Tibial artery (tissue), 4 donors: ENCODE results near the gene HES4.

Experiments
- DNase-seq, 2 donors: peaks; one replicate each; pipeline ENCODE4 v3.0.0-alpha.2; 2019
- H3K27ac ChIP-seq, 2 donors: fragments of 200-600 bp; sonication (generic) in 1 of 2; 1 replicate in 1 of 2; 2 replicates in 1 of 2; pipeline ENCODE4 v1.5.1; 2018 to 2019; ENCODE audit warnings: mild to moderate bottlenecking in 1 of 2
- H3K27me3 ChIP-seq, 2 donors: fragments of 200-600 bp; sonication (generic) in 1 of 2; one replicate each; pipeline versions ENCODE4 v1.5.1 to v1.6.0; 2016 to 2019
- H3K36me3 ChIP-seq, 3 donors: fragments of 200-600 bp; sonication (generic) in 2 of 3; one replicate each; pipeline ENCODE4 v1.5.1; 2016 to 2019; ENCODE audit warnings: mild to moderate bottlenecking in 2 of 3
- H3K4me1 ChIP-seq, 4 donors: fragments of 200-600 bp; sonication (generic) in 2 of 4; 1 replicate in 3 of 4; 2 replicates in 1 of 4; pipeline ENCODE4 v1.5.1; 2016 to 2019
- H3K4me3 ChIP-seq, 2 donors: fragments of 200-600 bp; sonication (generic) in 1 of 2; 1 replicate in 1 of 2; 2 replicates in 1 of 2; pipeline ENCODE4 v1.5.1; 2018 to 2019; ENCODE audit warnings: mild to moderate bottlenecking in 2 of 2
- H3K9me3 ChIP-seq, 3 donors: fragments of 200-600 bp; sonication (generic) in 1 of 3; one replicate each; pipeline ENCODE4 v1.5.1; 2016 to 2019
- CTCF ChIP-seq, 2 experiments: fragments of 200-600 bp in 1 of 2; fragments of 450-650 bp in 1 of 2; IDR thresholded peaks; one replicate each; pipeline ENCODE4 v1.5.1; 2017 to 2019; ENCODE audit warnings: antibody characterized with exemption in 2 of 2, mild to moderate bottlenecking in 1 of 2, moderate library complexity in 1 of 2
- intact Hi-C: fragments of 100-400 bp; cut with DNase I; formaldehyde crosslinking; loops from one replicate; pipeline ENCODE4 v1.15.0; 2023; ENCODE audit warnings: low total_unique reads

HES4 gene

GRCh38 chr1:1046243-1046642, 46.3 kb upstream of the HES4 start:
- peaks cover 0 to under 1% (median 0%) of the 10 kb centered on the region in 4 donors for H3K4me1 ChIP-seq
- no peaks in the 10 kb centered on the region for H3K27me3 ChIP-seq
- no peak for TF ChIP-seq CTCF (IDR thresholded peaks at IDR 0.05)
- peaks cover 0 to 80% (median 30%) of the 10 kb centered on the region in 3 donors for H3K36me3 ChIP-seq
- intact Hi-C loops = no loop called here
- DNase-seq = no peak
- no peaks in the 10 kb centered on the region for H3K9me3 ChIP-seq
- no peak overlapping the region for H3K4me3 ChIP-seq
- no peak overlapping the region for H3K27ac ChIP-seq

GRCh38 chr1:1045129-1045528, 45.2 kb upstream of the HES4 start:
- Histone ChIP-seq H3K27ac (no peak overlapping the region), H3K36me3 (peaks cover 0 to 69% (median 23%) of the 10 kb centered on the region in 3 donors), H3K4me1 (peaks cover 3 to 8% (median 6%) of the 10 kb centered on the region in 4 donors), H3K9me3 (no peaks in the 10 kb centered on the region), H3K4me3 (no peak overlapping the region), H3K27me3 (no peaks in the 10 kb centered on the region)
- DNase-seq = no peak
- no peak for TF ChIP-seq CTCF (IDR thresholded peaks at IDR 0.05)
- intact Hi-C loops = no loop called here

GRCh38 chr1:1044455-1045078, 44.7 kb upstream of the HES4 start:
- Histone ChIP-seq H3K4me3 (no peak overlapping the region), H3K27ac (no peak overlapping the region), H3K27me3 (no peaks in the 10 kb centered on the region), H3K36me3 (peaks cover 0 to 63% (median 23%) of the 10 kb centered on the region in 3 donors), H3K4me1 (peaks cover 6 to 14% (median 11%) of the 10 kb centered on the region in 4 donors), H3K9me3 (no peaks in the 10 kb centered on the region)
- intact Hi-C loops = no loop called here
- no peak for TF ChIP-seq CTCF (IDR thresholded peaks at IDR 0.05)
- no peak for DNase-seq

GRCh38 chr1:1043921-1044320, 44.0 kb upstream of the HES4 start:
- Histone ChIP-seq H3K9me3 (no peaks in the 10 kb centered on the region), H3K4me3 (no peak overlapping the region), H3K36me3 (peaks cover 0 to 58% (median 23%) of the 10 kb centered on the region in 3 donors), H3K4me1 (peaks cover 6 to 16% (median 14%) of the 10 kb centered on the region in 4 donors), H3K27ac (no peak overlapping the region), H3K27me3 (peaks cover 0 to 3% of the 10 kb centered on the region in 2 donors)
- intact Hi-C loops = no loop called here
- DNase-seq = no peak
- TF ChIP-seq CTCF (IDR thresholded peaks at IDR 0.05) = no peak

GRCh38 chr1:1043411-1043810, 43.5 kb upstream of the HES4 start:
- Histone ChIP-seq H3K9me3 (no peaks in the 10 kb centered on the region), H3K36me3 (peaks cover 0 to 58% (median 23%) of the 10 kb centered on the region in 3 donors), H3K4me3 (no peak overlapping the region), H3K27ac (no peak overlapping the region), H3K4me1 (peaks cover 6 to 16% (median 14%) of the 10 kb centered on the region in 4 donors), H3K27me3 (peaks cover 0 to 8% of the 10 kb centered on the region in 2 donors)
- TF ChIP-seq CTCF (IDR thresholded peaks at IDR 0.05) = no peak
- no peak for DNase-seq
- intact Hi-C loops = no loop called here
